ENCODE measurements around the gene LRRC7. TPM values are rescaled to one million over a fixed set of nuclear protein-coding genes. Genes with fewer than 3 reads are reported as not detected.

LRRC7 gene
- total RNA-seq, 1 experiment from 2014 or later = not detected

- DNase-seq (ENCODE audit: low read depth) = no peak
These were observed 22.1 kb downstream of the LRRC7 start for GRCh38 chr1:69589799-69590198.

GRCh38 chr1:69592341-69592740 lies 24.6 kb downstream of the LRRC7 start:
- no peak for DNase-seq (ENCODE audit: low read depth)

GRCh38 chr1:69595486-69595885 lies 27.8 kb downstream of the LRRC7 start:
- DNase-seq (ENCODE audit: low read depth) = no peak

GRCh38 chr1:69611316-69611715 lies 43.6 kb downstream of the LRRC7 start:
- no peak for DNase-seq (ENCODE audit: low read depth)

GRCh38 chr1:69613414-69613813 lies 45.7 kb downstream of the LRRC7 start:
- no peak for DNase-seq (ENCODE audit: low read depth)

- no peak for DNase-seq (ENCODE audit: low read depth)
These were observed 71.0 kb downstream of the LRRC7 start for GRCh38 chr1:69638673-69639072.

- DNase-seq (ENCODE audit: low read depth) = no peak
These were observed 71.4 kb downstream of the LRRC7 start for GRCh38 chr1:69639159-69639558.

- DNase-seq (ENCODE audit: low read depth) = no peak
These were observed 75.5 kb downstream of the LRRC7 start for GRCh38 chr1:69643266-69643665.

- no peak for DNase-seq (ENCODE audit: low read depth)
These were observed 77.8 kb downstream of the LRRC7 start for GRCh38 chr1:69645477-69645876.

- DNase-seq (ENCODE audit: low read depth) = no peak
These were observed 80.8 kb downstream of the LRRC7 start for GRCh38 chr1:69648486-69648885.

- no peak for DNase-seq (ENCODE audit: low read depth)
These were observed 81.8 kb downstream of the LRRC7 start for GRCh38 chr1:69649383-69649990.

GRCh38 chr1:69650779-69651178 lies 83.1 kb downstream of the LRRC7 start:
- no peak for DNase-seq (ENCODE audit: low read depth)

- no peak for DNase-seq (ENCODE audit: low read depth)
These were observed 83.9 kb downstream of the LRRC7 start for GRCh38 chr1:69651656-69652055.

- DNase-seq (ENCODE audit: low read depth) = no peak
These were observed 90.2 kb downstream of the LRRC7 start for GRCh38 chr1:69657971-69658370.

- DNase-seq (ENCODE audit: low read depth) = no peak
These were observed 94.0 kb downstream of the LRRC7 start for GRCh38 chr1:69661686-69662085.

- no peak for DNase-seq (ENCODE audit: low read depth)
These were observed 94.6 kb downstream of the LRRC7 start for GRCh38 chr1:69662321-69662720.

- DNase-seq (ENCODE audit: low read depth) = peak; percentile 7
These were observed 103.8 kb downstream of the LRRC7 start for GRCh38 chr1:69671363-69672010.

GRCh38 chr1:69673321-69673720 lies 105.6 kb downstream of the LRRC7 start:
- no peak for DNase-seq (ENCODE audit: low read depth)

GRCh38 chr1:69679965-69680364 lies 112.2 kb downstream of the LRRC7 start:
- no peak for DNase-seq (ENCODE audit: low read depth)

- DNase-seq (ENCODE audit: low read depth) = no peak
These were observed 118.8 kb downstream of the LRRC7 start for GRCh38 chr1:69686367-69686984.

- no peak for DNase-seq (ENCODE audit: low read depth)
These were observed 120.5 kb downstream of the LRRC7 start for GRCh38 chr1:69688193-69688592.

- no peak for DNase-seq (ENCODE audit: low read depth)
These were observed 123.5 kb downstream of the LRRC7 start for GRCh38 chr1:69691179-69691578.

- DNase-seq (ENCODE audit: low read depth) = no peak
These were observed 126.4 kb downstream of the LRRC7 start for GRCh38 chr1:69693921-69694675.
